ENCODE results near the gene APLN.
A peak's percentile ranks its signal among the peaks of the same experiment; 100 is the strongest.

The APLN gene, protein sequence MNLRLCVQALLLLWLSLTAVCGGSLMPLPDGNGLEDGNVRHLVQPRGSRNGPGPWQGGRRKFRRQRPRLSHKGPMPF

DNA sequence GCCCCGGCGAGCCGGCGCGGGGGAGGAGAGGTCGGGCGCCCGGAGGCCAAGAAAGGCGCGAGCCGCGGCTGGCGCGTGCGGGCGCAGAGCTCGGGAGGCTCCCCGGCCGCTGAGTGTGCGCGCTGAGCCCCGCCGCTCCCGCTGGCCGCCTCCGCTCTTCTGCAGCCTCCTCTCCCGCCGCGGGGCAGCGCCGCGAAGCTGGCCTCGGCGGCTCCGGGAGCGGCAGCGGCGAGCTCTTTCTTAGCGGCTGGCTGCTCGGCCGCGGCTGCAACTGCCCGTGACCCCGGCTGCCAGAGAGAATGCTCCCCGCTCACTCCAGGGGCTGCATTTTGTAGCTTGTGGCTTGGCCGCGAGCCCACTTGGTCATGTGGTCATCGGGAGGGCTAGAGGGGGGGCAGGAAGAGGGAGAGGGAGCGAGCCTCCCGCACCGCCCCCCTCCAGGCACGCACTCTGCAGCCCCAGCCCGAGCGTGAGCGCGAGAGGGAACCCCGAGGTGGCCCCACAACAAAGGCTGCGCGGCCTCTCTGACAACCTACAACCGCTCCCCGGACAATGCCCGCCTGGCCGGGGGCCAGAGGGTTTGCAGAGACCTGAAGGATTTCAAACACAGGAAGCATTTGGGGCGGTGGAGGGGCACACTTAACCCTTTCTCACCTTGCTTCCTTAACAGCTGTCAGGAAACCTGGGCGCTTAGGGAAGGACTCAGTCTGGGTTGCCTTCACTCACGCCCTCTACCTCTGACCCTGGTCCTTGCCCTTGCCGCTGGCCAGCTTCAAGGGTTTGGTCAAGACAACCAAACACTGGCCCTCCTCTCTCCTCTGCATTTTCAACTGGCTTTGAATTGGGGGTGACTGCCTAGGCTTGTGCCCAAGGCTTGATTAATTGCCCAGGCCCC, at the start of gene APLN:
Gene APLN, minus strand, starts transcription at position 305 of the 895 bp plus-strand sequence. CDS start 326 bp downstream, outside the sequence.
- DNase-seq (ENCODE audit: low spot score), result peak; percentile 61

DNA sequence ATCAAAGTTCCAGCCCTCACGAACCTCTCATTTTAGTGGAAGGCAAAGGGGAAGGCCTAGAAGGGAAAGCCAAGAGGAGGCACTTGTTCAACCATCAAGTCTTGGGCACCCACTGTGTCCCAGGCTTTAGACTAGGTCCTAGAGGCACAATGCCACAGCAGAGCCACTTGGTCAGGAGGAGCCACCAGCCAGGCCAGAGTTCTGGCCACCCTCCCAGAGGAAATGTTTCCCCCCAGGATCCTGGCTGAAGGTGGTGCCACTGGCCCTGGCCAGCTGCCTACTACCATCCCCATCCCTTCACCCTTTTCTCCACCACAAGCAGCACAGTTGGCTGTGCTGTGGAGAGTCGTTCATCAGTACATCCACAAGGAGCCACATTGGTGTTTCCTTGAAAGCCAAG, 49.7 kb upstream of the APLN start:
- no peak for DNase-seq (ENCODE audit: low spot score)

DNA sequence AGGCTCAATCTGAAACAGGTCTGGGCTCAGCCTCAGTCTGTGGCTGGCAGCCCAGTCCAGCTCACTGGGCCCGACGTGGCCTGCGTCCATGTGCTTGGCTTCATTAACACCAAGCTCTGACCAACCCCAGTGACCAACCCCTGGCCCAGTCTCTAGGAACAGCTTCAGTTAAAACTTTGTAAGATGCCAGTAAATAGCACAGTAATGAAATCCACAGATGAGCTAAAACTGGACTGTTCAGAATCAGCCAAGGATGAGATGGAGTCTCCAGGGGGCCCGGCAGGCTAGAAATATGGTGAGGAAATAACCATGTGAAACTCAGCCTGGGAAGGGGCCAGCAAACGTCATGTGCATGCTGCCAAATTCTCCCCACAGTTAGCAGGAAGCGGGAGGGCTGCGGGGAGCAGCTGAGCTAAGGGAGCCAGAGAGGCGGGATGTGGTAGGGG, 46.9 kb upstream of the APLN start:
- peak; percentile 60 for DNase-seq (ENCODE audit: low spot score)

DNA sequence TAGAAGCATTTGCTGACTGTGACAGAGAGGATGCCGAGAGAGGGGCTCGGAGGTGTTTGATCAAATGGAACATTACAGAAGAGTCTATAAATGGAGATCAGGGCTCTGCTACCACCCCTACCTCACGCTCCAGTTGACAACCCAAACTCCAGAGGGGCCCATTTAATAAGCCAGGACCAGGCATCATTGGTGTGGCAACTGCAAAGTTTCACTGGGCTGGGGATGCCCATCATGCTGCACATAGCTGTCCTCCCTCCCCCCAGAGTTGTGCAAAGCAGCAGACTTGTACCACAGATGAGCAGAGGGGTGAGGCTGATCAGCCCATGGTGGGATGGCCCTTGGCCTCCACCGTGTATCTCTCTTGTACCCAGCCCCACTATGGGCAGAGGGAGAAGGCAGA, 45.8 kb upstream of the APLN start:
- no peak for DNase-seq (ENCODE audit: low spot score)

DNA sequence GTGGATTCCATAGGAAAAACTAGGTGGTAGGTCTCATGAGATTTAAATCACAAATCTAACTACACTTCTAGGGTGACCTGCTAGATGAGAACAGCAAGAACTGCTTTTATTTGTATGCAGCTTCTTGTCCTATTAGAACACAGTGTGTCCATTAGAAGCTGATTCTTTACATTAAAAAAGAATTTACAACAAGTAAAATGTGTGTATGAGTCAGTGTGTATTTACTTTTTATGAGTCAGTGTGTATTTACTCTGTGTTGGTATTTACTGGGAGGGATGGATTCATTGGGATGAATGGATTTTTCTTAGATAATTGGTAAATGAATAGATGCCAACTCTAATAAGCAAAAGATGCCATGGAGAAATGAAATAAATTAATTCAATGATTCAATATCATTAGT, 43.4 kb upstream of the APLN start:
- no peak for DNase-seq (ENCODE audit: low spot score)

DNA sequence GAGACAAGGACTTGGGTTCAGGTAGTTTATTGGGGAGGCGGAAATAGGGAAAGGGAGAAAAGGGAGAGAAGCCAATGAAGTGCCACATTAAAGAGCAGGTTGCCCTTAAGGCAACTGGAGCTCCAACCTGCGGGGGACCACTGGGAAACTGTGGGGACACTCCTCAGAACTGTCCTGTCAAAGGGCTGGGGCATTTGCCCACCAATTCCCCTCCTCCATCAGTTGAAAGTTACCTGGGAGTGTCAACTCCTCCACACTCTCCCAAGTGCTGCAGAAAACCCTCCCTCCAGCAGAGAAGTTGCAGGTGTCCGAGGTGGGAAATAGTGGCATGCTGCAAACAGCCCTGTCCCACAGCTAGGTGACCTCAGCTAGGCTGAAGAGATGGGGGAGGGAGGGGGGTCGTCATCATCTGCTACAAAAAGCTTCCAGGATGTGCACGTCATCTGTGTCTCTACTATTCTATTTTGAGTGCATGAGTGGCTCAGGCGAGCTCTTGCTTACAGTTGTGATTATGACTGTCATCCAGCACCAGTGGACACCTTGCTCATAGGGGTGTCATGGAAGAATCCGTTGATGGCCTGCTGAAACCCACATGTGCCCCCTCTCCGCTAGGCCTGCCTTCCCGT, 42.6 kb upstream of the APLN start:
- no peak for DNase-seq (ENCODE audit: low spot score)

DNA sequence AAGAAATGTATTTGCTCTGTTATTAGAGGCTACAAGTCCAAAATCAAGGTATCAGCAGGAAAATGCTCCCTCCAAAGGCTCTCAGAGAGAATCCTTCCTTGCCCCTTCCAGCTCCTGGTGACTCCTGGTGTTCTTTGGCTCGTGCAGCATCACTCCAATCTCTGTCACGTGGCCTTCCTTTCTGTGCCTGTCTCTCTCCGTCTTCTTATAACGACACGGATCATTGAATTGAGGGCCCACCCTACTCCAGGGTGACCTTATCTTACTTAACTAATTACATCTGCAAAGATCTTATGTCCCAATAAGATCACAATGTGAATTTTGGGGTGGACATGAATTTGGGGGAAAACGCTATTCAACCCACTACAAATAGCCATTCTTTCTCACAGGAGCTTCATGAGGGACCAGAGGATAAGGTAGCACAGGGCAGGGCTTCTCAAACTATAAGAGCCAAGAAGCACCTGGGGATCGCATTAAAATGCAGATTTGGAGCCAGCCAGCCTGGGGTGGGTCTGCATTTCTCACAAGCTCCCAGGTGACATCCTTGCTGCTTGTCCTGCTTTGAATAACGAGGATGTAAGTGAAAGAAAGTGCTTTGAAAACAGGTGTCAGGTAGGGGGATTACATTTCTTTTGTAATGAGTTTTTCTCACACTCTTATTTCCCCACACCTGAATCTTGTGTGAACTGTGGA, 41.9 kb upstream of the APLN start:
- no peak for DNase-seq (ENCODE audit: low spot score)

DNA sequence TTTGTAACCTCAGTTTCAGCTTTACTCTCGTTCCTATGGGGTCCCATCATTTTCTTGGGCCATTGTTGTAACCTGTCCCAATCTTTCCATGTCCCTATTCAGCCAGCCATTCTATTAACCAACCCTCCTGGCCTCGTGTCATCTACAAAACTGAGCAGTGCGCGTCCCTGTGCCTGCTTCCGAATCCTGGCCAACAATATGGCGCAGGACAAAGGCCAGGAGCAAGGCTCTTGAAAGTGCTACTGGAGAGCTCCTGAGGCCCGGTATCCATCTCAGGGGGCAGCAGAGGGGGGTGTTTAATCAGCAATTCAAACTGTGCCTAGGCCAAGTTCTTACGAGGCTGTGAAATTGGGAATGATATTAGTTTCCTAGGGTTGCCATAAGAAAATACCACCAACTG, 41.2 kb upstream of the APLN start:
- DNase-seq (ENCODE audit: low spot score), result no peak

DNA sequence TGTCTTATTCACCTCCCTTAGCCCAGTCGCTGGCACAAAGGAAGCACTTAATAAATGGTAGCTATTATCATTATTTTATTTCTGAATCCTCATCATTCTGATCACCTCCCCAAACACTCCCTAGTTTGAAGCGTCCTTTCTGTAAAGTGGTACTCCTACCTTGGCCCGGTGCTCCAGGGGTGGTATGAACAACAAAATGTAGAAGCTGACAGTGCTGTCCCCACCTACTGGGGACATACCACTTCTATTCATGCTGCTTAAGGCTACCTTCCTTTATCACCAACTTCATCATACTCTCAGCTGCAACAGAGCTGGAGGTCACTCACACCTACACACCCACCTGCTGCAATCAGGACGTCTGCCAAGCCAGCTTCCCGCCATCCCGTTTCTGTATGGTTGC, 40.8 kb upstream of the APLN start:
- DNase-seq (ENCODE audit: low spot score), result no peak

DNA sequence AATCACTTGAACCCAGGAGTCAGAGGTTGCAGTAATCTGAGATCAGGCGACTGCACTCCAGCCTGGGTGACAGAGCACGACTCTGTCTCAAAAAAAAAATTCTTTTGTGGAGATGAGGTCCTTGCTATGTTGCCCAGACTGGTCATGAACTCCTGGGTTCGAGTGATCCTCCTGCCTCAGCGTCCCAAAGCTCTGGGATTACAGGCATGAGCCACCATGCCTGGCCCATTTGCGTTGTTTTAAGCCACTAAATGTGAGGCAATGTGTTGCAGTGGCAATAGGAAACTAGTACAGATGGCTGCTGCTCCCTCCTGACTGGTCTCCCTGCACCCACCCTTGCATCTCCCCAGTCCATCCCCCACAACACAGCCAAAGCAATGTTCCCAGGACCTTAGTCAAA, 40.0 kb upstream of the APLN start:
- no peak for DNase-seq (ENCODE audit: low spot score)

DNA sequence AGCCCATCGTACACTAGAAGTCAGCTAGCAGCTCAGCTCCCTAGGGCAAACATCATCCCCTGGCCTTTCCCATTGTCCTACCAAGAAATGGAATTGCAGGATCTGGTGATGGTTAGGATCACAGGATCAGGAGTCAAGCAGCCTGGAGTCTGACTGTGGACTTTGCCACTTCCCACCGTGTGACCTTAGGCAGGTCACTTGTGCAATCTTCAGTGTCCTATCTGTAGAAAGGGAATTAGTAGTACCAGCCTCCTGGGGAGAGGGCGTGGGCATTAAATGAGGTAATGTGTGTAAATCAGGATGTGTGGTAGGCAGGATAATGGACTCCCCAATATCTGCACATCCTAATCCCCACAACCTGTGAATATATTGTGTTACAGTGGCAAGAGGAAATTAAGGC, 38.6 kb upstream of the APLN start:
- DNase-seq (ENCODE audit: low spot score), result no peak

DNA sequence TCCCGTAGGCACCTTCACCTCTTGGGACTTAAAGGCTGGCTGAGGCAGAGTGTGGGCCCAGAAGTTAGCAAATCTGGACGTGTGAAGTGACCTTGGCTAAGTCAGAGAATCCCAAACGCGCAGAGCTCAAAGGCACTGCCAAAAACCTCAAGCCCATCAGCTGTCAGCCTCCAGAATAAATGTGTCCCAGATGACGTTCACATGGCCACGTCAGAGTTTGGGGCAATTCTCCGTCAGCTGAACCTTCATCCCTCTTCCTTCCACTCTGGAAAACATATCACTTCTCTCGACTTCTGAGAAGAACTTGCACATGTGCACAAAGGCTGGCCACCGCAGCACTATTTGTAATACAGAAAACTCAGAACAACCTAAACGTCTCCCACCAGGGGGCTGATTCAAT, 35.7 kb upstream of the APLN start:
- no peak for DNase-seq (ENCODE audit: low spot score)

DNA sequence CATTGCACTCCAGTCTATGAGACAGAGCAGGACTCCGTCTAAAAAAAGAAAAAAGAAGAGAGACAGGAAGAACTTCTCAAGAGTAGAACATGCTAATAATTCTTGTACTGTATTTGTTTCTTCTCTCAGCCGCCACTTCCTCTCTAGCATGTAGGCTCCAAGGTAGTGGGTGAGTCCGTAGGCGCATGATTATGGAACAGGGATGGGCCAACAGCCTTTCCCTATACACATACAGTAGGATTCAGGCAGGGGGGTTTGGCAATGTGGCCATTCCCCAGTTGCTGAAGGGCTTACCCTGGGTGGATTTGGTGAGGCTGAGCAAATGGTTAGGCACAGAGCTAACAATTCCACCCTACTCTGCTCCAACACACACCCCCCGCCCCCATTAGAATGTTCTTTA, 35.0 kb upstream of the APLN start:
- no peak for DNase-seq (ENCODE audit: low spot score)

DNA sequence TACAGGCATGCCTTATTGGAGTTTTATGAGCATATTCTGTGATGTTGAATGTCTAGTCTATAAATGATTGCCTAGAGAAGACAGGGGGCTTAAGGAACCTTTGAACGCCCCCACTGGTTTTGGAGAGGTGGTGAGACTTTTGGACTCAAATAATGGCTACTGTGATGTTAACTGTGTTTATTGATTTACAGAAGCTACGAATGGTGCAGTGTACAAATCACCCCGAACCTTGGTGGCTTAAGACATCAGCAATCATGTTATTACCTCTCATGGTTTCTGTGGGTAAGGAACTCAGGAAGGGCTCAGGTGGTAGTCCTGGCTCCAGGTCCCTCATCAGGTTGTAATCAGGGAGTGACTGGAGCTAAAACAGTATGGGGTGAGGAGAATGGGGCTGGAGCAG, 33.3 kb upstream of the APLN start:
- DNase-seq (ENCODE audit: low spot score), result no peak

DNA sequence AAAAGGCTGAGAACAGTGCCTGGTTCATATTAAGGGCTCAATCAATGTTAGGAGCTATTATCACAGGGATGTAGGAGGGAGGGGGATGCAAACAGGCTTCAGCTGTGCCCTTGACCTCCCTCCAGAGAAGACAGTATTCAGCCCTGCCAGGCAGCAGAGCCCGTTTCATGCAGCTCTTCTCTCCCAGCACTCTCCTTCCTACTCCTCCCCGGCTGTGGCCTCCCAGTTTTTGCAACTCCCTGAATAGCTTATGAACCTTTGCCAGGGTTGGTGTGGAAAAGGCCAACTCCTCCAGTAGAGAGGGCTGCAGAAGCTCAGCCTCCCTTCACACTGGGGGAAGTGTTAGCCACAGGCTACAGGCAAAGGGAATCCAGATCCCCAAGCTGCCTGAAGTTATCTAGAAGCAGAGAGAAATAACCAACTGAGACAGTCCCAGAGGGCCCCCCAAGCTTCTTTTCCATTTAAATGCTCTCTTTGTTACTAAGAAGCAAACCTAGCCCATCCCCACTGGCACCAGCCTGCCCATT, 31.7 kb upstream of the APLN start:
- peak; percentile 47 for DNase-seq (ENCODE audit: low spot score)

DNA sequence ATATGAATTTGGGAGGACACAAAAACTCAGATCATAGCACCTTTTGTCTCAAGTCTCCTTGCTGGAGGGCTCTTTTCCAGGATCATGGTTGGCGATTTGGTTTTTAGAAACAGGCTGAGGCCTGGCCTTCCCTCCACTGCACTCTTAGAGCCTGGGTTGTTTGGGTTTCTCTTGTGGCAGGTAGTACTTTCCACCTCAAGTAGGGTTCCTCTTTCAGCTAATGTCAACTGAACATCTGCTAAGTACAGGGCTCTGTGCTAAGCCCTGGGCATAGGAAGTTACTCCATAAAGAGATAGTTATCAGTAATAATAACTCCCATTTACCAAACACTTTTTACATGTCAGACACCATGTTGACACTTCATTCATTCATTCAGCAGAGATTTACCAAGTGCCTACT, 28.2 kb upstream of the APLN start:
- DNase-seq (ENCODE audit: low spot score), result no peak

DNA sequence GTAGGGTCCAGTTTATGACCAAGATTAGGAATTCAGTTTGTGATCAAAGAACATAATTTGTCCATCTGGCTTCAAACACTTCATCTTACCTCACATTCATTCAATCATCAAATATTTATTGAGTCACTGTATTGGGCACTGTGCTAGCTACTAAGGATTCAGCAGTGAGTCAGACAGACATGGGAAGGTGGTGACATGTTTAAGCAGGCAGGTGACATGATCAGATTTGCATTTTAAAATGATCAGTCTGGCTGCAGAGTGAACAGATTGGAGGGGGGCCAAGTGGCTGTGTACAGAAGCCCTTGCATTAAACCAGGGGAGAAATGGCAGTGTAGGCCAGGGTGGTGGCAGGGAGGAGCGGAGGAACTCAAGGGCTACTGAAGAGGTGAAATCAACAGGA, 25.1 kb upstream of the APLN start:
- no peak for DNase-seq (ENCODE audit: low spot score)

DNA sequence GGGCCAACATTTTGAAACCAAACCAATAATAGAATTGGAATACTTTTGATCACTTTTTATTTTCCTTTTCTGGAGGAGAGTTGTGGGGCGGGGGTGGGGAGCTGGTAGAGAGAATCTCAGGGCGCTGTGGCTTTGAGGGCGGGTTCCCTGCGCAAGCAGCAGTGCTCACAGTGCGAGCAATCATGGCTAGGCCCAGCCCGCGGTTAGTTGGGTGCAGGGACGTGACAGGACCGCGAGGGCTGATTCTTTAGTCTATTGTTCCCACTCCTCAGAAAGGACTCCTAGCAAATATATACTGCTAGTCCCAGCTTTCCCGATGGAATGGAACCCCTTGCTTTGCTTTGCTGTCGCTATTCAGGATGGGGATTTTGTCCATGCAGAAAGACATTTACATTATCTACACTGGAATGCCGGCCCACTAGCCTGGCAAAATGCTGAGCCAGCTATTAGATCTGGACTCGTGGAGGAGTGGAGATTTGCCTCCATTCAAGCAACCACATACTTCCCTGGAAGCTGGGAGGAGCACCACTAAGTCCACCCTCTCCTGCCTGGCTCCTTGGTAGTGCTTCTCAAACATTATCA, 23.9 kb upstream of the APLN start:
- DNase-seq (ENCODE audit: low spot score), result peak; percentile 22

DNA sequence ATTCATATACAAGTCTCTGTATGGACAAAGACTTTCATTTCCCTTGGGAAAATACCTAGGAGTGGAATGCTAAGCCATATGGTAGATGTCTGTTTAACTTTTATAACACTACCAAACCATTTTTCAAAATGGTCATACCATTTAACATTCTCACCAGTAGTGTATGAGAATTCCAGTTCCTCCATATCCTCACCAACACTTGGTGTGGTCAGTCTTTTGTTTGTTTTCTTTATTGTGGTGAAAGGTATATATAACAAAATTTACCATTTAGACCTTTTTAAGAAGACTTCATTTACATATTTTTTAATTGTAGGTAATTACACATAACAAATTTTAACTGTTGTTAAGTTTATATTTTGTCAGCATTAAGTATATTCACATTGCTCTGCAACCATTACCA, 12.7 kb upstream of the APLN start:
- DNase-seq (ENCODE audit: low spot score), result no peak

DNA sequence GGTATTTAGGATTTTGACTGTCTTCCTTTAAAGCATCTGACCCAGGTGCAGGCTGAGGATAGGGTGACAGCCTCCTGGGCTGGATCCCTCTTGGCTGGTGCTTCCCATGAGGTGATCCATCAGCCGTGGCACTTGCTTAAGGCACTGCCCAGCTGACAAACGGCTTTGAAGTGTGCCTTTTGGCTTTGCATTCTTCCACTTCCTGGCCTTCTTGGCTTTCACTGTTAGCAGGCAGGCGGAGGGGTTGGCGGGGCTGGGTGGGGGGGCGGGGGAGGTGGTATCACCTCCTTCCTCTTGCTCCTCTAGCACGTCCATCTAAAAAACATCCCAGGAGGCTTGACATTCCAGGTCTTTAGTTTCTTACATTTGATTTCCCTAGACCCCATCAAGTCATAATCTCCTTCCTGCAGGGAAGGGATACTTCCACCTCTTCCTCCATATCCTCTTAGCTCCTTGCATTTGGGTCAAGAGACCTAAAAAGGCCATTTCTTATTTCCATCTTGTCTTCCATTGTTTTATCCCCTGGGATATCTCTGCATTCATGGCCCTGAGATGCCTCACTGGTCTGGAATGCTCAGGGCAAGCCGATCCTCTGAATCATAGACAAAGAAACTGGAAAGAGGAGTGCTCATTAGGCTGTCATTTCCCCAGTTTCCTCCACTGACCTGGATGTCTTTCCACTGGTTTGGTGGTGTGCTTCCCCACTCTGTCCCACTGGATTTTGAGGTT, 11.3 kb upstream of the APLN start:
- peak; percentile 74 for DNase-seq (ENCODE audit: low spot score)

DNA sequence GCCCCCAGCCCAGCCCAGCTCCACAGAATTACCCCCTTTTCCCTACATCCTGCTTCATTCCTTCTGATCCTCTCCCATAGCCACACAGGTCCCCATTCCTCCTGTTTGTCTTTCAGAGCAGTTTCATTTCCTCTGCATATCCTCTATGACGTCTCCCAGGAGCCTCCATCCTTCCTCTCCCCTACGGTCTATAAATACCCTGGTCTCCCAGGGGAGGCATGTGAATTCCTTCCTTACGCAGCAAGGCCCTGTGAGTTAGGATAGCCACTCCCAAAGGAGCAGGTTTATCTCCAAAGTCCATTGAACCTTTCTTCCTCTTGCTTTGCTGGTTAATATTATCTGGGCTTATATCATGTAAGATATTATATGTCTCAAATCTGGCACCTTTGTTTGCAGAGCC, 8.4 kb upstream of the APLN start:
- no peak for DNase-seq (ENCODE audit: low spot score)

DNA sequence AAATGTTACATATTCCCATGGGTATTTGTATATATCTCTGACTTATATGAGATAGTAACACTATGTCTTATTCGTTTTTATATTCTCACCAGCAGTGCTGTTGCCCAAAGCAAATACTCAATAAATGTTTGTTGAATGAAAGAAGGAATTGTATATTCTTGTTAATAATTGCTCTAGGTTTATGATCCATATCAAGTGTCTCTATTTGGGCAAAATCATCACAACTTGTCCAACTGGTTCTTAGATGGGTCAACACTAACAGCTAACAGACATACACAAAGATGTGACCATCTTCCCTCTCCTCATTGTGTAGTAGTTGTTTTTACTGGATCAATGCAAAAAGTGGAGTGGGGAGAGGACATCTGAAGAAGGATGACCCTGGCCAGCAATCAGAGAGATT, 6.6 kb upstream of the APLN start:
- no peak for DNase-seq (ENCODE audit: low spot score)
